ENCODE measurements around the gene RPTOR.

RPTOR gene

GRCh38 chr17:80644536-80644935 is 99.9 kb downstream of the RPTOR start:
- no peak for DNase-seq (ENCODE audit: low read depth)

- no peak for DNase-seq (ENCODE audit: low read depth)
Measured at GRCh38 chr17:80645706-80646325, 101.2 kb downstream of the RPTOR start.

- no peak for DNase-seq (ENCODE audit: low read depth)
Measured at GRCh38 chr17:80646328-80646727, 101.7 kb downstream of the RPTOR start.

GRCh38 chr17:80647746-80648145 is 103.1 kb downstream of the RPTOR start:
- DNase-seq (ENCODE audit: low read depth) = peak; percentile 95

- DNase-seq (ENCODE audit: low read depth) = no peak
Measured at GRCh38 chr17:80649200-80649644, 104.6 kb downstream of the RPTOR start.

DNA sequence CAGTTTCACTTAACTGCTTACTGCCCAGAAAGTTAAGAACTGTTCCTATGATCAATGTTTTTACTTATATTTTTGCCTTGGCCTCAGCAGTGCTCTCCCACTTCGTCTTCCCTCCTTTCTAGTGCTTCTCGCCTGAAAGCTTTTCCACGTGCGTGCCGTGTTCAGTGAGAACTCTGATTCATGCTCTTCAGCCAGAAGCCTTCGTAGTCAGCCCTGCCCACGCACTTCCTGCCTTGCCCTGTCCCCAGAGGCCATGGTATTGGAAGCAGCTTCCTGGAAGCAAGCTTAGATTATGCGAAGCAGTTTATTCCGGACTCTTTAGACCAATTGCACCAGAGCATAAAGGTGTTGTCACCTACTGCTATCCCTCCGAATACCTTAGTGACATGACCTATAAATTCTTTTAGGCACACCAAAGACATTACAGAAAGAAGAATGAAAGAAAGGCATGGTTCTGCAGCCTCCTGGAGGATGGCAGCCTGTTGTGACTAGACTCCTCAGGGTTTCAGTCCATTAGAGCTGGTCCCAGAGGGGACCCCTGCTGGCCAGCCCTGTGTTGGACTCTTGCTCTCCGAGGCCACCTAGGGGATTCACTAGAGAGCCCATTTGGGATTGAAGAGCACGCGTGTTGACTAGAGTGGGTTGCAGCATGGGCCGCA is 105.2 kb downstream of the RPTOR start:
- peak; percentile 86 for DNase-seq (ENCODE audit: low read depth)

DNA sequence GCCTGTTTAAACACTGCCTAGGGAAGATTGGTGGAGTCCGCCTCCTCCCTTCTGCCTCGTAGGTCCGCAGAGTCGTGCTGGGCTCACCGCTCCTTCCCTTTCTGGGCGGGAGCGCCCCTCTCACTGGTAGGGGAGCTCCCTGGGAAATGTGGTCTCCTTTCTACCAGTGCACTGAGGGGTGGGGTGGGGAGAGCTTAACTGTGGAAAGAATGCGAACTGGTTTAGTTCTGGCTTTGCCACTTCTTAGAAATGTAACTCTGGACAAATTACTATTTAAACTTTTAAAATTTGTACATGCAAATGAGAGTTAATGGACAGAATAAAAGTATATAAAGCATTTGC is 105.7 kb downstream of the RPTOR start:
- no peak for DNase-seq (ENCODE audit: low read depth)

DNA sequence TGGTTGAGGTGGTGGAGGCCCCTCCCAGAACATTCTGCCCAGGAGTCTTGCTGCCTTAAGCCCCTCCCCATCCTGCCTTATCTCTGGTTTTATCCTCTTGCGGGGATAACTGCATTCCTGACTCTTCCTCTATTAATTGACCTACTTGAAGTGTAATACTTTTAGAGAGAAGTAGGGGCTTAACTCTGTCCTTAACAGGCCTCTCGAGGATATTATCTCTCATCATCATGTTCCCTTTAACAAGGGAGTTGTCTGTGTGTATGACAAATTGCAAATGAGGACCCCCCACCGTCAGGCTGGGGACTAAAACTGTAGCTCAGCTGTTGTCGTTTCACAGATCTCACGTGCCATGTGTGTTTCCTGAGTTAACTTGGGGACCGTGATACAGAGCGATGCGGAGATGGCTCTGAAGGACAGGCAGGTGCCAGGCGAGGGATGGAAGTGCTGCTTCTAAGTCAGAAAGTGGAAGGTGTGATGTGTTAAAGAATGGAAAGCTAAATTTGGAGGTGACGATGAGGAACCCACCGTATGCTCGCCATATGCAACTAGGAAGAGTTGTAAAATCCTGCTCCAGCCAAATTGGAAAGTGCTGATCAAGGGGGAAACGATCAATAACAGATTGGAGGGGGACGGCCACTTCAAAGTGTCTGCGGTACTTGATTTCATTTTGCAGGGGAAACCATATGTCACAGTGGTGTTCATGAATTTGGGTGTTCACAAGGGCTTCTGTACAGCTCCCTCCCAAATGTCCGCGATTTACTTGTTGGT is 106.3 kb downstream of the RPTOR start:
- peak; percentile 18 for DNase-seq (ENCODE audit: low read depth)

GRCh38 chr17:80652756-80653330 is 108.2 kb downstream of the RPTOR start:
- peak; percentile 15 for DNase-seq (ENCODE audit: low read depth)

- no peak for DNase-seq (ENCODE audit: low read depth)
Measured at GRCh38 chr17:80653856-80654255, 109.2 kb downstream of the RPTOR start.

GRCh38 chr17:80655608-80656007 is 111.0 kb downstream of the RPTOR start:
- DNase-seq (ENCODE audit: low read depth) = no peak

- no peak for DNase-seq (ENCODE audit: low read depth)
Measured at GRCh38 chr17:80656590-80656989, 112.0 kb downstream of the RPTOR start.

GRCh38 chr17:80657561-80657960 is 112.9 kb downstream of the RPTOR start:
- no peak for DNase-seq (ENCODE audit: low read depth)

- no peak for DNase-seq (ENCODE audit: low read depth)
Measured at GRCh38 chr17:80658821-80659220, 114.2 kb downstream of the RPTOR start.

DNA sequence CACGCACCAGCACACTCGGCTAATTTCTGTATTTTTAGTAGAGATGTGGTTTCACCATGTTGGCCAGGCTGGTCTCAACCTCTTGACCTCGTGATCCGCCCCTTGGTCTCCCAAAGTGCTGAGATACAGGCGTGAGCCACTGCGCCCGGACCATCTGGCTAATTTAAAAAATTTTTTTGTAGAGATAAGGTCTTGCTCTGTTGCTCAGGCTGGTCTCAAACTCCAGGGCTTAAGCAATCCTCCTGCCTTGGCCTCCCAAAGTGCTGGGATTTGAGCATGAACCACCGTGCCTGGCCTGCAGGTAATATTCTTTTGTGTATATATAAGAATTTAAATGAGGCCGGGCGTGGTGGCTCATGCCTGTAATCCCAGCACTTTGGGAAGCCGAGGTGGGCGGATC is 115.0 kb downstream of the RPTOR start:
- DNase-seq (ENCODE audit: low read depth) = no peak

- no peak for DNase-seq (ENCODE audit: low read depth)
Measured at GRCh38 chr17:80660527-80661198, 116.0 kb downstream of the RPTOR start.

DNA sequence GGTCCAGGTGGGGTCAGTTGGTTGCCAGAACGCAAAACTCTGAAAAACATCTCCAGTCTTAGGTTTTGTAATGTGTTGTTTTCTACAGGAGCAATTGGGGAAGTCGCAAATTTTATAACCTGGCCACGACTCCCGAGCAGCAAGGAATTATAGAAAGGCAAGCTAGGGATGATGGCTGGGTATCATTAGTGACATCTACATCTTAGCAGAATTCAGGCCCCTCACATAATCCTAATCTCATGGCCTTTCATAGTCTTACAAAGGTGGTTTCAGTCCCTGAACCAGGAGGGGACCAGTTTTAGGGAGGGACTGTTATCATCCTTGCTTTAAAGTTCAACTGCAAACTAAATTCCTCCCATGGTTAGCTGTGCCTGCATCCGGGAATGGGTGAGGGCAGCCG is 117.9 kb downstream of the RPTOR start:
- DNase-seq (ENCODE audit: low read depth) = no peak

DNA sequence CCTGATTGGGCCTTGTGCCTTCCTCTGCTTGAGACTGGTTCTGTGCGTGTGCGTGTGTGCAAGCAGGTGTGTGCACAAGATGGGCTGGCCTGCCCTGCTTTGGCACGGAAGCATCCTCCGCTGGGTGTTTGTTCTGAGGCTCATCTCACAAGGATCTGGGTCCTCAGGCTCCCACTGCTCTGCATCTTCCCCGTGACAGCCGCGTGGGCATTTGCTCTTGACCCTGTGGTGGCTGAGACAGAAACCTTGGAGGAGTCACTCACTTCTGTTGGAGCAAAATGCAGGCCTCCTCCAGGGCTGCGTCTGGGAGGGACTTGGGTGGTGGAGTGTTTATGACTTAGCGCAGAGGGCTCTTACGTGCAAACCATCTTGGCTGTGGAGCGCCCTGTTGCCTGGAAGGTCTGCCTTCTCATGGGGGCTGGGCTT is 119.2 kb downstream of the RPTOR start:
- DNase-seq (ENCODE audit: low read depth) = peak; percentile 14

GRCh38 chr17:80664217-80664790 is 119.7 kb downstream of the RPTOR start:
- no peak for DNase-seq (ENCODE audit: low read depth)

DNA sequence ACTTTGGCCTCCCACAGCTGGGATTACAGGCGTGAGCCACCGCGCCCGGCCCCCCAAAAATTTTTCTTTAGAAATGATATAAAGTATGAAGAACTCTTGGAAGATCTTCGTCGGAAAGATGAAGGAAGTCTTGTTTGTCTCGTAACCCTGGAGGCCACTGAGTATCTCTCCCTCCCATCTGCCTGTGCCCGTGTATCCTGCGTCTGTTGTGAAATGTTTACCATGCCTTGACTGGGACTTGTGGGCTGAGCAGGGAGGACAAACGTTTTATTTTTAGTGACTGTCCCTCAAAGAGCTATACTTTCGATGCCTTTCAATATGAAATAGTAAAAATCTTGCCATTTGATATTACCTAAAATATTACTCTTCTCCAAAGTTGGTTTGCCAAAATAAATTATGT is 121.2 kb downstream of the RPTOR start:
- DNase-seq (ENCODE audit: low read depth) = no peak

- DNase-seq (ENCODE audit: low read depth) = no peak
Measured at GRCh38 chr17:80666867-80667266, 122.2 kb downstream of the RPTOR start.

Data from iris pigment epithelial cell (primary cell).